NCI-H460 (cell line): ENCODE measurements around the gene CARD9. TPM values are rescaled to one million over a fixed set of nuclear protein-coding genes. Genes with fewer than 3 reads are reported as not detected.
A peak's percentile ranks its signal among the peaks of the same experiment; 100 is the strongest.
"Not testable (repeated sequence)": the region's sequence is repeated elsewhere in the genome, so short reads cannot be mapped to it uniquely, and the experiment has no call there.

Experiments used
- DNase-seq: peaks from one replicate; pipeline ENCODE4 v3.0.0-alpha.2; 2016; ENCODE audit warnings: low read depth; ENCODE audit errors: extremely low read depth
- total RNA-seq: library from RNA; depleted of rRNA; stranded (reverse); fragments of >200 nt; shearing (Covaris generic); gene quantifications from 2 replicates; pipeline ENCODE4 v1.2.3, GENCODE V29; 2014

CARD9 gene
- total RNA-seq, 1 experiment from 2014 or later = 0.22 TPM

DNA sequence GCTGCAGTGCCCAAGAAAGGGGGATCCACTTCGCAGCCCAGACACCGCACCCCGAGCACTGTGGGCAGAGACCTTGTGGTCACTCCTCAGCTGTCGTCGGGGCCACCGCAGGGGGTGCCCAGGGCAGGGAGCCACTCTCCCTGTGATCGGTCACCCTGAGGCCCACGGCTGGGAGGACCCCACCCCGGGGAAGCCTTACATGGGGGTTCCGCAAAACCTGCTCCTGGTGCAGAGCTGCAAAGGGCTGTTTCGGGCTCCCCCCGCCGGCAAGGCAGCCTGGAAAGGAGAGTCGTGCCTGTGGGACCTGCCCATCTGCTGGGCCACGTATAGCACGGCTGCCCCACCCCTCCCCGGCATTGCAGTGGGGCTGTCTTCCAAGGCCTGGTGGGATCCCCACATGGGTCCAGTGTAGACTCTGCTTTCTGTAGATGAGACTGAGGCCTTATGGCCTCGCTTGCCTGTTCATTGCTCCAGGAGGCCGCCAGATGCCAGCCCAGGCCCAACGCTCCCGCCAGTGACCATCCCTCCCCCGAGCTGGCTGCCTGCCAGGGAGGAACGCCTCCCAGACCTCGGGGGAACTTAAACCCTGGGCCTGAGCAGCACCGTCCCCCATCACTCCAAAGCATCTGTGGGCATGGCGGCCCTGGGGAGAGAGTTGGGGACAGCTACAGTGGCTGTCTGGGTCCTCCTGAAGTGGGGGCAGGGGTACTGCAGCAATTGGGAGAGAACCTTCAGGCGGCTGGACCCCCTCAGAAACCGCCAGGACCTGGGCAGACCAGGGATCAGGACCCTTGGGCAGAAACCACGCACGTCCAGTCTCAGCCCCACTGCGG is 8.3 kb downstream of the CARD9 start:
- no peak for DNase-seq

DNA sequence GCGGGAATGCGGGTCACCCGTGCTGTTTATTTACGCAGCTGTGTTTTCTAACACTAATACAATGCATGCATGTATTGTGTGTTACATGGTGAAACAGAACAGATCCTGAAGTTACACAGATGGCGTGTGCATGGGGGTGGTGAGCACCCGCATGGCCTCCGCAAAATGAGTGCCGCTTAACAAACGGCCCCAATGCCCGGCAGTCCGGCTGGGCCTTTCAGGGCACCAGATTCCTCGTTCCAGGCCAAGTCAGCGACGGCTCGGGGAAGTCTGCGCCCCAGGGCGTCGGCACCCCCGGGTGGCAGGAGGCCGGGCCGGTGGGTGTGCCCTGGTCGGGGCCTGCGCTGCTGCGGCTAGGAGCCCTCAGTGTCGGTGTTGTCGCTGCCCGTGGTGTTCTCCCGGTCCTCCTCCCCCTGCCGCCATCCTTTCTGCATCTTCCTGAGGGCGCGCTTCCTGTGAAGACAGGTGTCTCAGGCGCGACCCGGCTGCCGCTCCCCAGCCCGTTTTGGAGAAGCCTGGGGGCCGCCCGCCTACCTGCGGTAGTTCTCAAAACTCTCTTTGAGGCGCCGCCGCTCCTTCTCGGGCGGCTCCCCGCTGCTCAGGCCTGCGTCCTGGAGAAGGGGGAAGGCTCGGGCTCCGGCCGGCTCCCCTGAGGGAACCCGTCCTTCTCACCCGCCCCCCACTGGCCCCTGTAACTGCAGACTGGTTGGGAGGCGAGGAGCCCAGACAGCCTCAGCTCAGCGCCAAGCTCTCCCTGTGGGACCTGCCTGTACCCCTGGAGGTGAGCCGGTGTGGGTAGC is 9.3 kb downstream of the CARD9 start:
- DNase-seq = no peak

DNA sequence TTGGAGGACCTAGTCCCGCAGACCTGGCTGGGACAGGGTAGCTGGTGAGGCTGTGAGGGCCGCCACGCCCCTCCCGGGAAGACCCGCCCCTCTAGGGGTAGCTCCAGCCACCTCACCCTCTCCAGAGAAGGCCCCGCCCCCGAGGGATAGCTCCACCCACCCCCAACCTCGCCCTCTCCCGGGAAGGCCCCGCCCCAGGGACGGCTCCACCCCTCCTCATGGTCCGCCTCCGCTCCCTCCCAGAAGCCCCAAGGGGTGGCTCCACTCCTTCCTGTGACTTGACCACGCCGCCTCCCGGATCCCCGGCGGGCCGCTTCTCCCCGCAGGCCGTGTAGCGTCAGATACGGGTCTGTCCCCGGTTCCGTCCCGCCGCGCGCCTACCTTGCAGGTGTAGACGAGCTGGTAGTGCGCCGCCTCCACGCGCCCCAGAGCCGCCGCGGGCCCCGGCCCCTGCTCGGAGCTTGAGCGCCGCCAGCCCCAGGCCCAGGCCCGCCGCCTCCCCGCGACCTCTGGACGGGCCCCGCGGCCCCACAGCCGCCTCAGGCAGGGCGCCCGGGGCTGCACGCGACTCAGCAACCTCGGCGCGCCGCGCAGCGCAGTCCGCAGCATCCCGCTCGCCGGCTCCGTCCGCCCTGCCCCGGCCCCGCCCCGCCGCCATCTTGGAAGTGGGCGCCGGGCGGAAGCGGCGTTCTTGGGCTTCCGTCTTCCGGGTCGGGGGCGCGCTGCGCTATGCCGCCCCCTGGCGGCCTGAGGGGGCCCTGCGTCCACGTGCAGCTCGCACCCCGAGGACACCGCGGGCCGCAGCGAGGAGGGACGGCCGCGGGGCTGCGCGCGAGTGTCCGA is 10.1 kb downstream of the CARD9 start, which contains the start of gene DNLZ:
TSS of gene DNLZ (minus strand) at position 639 of the 843 bp plus-strand sequence. CDS start at position 609, 30 bp downstream.
- peak; percentile 95 for DNase-seq

DNA sequence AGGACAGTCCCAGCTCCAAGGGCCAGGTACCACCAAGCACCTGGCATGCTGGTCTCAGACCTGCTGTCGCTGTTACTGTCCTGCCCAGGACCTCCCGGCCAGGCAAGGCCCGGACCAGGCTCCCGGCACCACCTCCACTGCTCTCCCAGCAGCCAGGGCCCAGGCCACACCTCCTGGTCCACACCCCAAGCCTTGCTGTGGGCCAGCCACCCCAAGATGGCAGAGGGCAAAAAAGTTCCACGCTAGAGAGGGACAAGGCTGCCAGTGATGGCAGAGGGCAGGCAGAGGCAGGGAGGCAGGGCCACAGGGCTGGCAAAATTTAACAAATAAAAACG is 11.1 kb downstream of the CARD9 start:
- no peak for DNase-seq

DNA sequence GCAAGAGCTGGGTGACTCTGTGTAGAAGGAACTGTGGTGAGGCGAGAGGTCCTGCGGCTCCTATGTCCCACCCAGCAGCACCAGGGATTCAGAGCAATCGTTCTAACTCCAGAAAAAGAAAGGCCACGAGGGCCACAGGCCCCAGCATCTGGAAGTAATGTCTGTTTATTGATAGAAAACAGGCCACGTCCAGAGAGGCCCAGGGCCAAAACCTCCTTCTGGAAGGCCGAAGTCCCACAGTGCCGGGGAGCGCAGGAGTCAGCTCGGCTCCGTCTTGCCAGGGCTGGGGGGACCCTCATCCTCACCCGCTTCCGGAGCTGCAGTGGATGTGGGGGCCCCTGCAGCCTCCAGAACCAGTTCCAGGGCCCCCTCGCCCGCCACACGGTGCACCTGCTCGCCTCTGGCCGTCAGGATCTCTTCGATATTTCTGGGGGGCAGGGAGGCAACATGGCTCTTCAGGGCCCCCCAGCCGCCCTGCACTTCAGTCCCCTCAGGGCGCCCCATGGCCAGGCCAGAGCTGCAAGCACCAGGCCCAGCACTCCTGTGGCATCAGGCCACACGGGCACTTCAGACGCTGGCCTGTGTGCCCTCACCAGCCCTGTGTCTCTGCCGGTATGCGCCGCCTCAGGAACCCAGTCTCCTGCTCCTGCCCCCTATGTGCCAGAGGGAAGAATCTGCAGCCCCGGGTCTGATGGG is 11.6 kb downstream of the CARD9 start:
- DNase-seq = no peak

DNA sequence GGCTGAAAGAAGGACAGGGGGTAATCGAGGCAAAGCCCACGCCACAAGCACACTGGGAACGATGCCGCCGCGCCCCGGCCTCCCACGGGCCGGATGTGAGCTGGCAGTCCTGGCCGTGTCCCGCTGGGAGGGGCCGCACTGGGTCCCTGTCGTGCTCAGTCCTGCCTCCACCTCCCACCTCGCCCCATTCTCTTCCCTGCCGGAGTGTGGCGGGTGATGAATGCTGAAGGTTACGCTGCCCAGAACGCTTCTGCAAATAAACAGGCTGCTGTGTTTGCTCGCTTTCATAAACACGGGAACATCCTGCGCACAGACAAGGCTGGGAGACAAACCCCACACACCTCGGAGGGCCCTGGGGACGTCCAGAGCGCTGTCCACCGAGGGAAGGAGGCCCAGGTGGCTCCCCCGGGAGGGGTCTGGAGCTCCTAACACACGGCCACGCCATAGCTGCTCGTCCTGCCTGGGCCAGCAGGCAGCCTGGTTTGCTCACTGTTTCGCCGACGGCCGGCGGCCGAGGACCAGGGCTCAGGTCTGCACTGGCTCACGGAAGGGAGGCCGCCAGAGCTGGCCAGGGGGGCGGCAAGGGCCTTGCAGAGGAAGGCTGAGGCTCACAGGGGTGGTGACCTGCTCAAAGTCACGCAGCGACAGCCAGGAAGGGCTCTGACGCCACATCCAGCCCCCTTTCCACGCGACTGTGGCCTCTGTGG is 12.3 kb downstream of the CARD9 start:
- DNase-seq = no peak

DNA sequence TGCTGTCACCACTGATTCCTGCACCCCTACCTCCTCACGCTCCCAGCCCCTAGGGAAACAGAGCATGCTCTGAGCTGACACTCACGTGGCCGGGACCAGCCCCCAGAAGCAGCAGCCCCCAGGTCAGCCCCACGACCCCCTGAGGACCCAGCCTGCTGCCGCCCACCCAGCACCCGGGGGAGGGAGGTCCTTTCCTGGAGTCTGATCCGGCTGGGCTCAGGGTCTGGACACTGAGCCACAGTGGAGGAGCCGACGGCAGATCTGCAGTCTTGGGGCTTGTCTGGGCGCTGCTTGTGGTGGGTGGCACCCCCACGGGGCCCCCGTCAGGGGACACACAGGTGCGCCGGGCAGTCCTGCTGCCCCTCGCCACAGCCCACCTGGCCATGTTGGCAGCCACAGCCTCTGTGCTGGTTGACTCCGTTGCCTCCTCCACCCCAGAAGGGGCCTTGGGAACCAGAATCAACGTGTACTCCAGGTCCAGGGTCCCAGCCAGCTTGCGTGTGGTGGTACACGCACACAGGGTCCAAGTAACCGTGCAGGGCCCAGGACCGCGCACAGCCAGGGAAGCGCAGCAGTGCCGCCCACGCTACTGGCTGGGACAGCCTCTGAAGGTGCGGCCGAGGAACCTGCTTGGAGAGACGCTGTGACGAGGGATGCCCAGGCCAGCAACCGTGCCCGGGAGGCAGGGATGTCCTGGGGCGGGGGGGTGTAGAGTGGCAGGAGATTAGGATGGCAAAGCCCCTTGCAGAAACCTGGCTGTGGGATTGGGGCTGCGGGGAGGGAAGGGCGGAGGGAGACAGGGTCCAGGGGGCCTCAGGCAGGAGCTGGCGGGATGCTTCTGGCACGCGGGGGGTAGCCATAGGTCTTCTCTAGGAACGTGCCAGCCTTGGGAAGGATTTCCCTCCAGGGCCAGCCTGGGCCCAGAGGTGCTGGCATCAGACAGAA is 13.4 kb downstream of the CARD9 start:
- DNase-seq = no peak

DNA sequence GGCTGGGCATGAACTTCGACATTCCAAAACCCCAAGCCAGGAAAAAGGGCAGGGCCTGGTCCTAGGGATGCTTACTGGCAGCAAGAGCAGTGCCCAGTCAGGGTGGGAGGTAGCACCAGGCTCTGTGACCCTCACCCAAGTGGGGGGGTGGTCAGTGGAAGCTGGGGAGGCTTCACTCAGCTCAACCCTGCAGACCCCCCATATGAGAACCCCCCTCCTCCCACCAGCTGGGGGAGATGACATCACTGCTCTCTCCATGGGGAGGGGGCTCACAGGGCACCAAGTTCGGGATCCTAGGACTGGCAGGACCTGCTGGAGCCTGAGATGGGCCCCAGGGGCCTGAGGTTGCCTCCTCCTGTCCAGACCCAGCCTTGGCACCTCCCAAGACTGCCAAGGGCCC is 14.6 kb downstream of the CARD9 start:
- DNase-seq = no peak

DNA sequence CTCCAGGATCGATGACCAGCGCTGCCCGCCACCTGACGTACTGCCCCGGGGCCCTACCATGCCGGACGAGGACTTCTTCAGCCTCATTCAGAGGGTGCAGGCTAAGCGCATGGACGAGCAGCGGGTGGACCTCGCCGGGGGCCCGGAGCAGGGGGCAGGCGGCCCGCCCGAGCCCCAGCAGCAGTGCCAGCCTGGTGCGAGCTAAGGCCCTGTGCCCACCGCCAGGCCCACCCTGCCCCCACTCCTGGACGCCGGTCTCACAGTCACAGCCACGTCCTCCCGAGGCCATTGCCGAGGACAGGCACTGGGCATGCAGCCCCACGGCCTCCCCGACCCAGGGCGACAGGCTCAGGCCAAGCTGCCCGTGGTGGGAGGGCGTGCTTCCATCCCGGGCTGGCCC is 15.5 kb downstream of the CARD9 start:
- DNase-seq = no peak

DNA sequence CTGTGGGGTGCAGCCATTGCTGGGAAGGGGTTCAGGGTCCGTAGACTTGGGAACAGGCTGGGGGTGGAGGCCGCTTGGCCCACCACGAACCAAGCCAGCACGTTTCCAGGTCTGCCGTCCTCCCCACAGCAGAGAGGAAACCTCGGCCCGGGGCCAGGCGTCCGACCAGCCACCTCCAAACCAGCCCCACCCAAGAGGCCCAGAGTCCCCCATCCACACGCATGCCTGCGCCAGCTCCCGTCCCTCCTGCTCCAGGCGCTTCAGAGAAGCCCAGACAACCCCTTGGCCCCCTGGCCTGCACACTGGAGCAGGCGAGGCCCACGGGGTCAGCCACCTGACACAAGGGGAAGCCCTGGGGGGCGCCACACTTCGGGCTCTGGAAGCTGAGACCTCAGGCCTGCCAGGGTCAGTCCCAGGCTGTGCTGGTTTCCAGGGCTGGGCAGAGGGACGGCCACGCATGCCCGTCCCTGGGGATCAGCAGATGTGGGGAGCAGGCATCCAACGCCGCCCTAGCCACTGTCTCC is 16.2 kb downstream of the CARD9 start:
- no peak for DNase-seq

DNA sequence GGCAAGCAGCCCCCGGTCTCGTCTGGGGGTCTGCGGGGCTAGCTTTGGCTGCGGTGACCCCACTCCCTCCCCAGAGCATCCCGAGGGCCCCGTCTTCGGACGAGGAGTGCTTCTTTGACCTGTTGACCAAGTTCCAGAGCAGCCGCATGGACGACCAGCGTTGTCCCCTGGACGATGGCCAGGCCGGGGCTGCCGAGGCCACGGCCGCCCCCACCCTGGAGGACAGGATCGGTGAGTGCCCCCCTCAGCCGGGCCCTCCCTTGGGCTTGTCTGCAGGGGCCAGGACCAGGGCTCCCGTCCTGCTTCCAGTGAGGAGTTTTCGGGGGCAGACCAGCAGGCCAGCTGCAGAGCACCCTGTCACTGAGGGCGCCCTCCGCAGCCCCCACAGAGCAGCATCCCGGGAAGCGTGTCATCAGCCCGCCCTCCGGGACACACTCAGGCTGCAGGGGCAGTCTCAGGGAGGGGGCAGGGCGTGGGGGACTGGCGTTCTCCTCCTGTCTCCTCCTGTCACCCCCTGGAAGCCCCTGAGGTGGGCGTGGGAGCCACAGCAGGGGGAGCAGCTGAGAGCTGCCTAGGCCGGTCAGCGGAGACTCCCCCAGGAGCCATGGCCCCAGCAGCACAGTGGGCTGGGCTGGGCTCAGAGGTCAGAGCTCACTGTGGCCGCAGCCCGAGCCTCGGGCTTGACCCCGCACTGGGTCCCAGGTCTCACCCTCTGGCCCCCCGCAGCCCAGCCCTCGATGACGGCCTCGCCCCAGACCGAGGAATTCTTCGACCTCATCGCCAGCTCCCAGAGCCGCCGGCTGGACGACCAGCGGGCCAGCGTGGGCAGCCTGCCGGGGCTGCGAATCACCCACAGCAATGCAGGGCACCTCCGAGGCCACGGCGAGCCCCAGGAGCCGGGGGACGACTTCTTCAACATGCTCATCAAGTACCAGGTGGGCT is 17.6 kb downstream of the CARD9 start:
- no peak for DNase-seq

DNA sequence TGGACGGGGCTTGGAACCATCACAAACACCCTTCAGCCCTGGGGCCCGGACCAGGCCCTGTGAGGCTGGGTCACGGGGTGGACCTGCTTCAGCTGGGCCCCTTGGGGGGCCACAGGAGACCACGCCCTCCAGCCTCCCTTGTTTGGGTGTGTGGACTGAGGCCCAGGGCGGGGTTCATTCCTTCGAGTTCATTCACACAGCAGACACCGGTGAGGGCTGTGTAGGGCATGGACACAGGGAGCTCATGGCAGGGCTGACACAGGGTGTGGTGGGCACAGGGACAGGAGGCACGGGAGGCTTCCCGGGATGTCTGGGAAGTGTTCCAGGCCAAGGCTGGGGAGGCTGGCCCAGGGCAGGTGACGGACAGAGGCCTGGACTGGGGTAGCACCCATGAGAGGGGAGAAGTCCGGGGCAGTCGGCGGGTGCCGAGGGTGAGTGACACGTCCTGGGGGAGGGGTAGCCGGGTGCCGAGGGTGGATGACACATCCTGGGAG is 18.8 kb downstream of the CARD9 start:
- DNase-seq = no peak

DNA sequence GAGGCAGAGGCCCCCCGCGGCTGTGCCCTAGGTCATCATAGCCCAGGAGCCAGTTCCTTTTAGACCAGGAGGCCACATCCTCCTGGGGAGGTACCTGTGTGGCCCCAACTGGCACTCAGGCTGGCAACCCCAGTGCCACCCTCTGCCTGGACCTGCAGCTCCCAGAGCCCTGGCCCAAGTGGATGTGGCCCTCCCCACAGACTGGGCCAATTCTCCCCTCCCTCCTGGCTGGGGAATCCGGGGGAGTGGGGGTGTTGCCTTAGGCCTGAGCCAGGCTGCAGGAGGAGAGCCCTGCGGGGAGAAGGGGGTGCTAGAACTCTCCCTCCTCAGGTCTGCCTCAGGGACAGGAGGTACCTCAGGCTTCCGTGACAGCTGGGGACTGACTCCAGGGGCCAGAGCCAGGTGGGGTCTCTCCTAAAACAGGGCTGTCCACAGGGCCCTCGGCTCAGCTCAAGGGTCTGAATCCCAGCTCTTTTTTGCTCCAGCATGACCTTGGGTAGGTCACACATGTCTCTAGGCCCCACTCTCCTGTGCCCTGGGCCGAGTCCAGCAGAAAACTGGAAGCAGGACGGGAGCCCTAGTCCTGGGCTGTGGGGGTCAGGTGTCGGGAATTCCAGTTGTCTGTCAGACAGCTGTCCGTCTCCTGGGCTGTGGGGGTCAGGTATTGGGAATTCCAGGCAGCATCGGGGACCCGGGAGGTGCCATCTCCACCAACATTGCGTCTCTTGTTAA is 19.5 kb downstream of the CARD9 start:
- DNase-seq = no peak

DNA sequence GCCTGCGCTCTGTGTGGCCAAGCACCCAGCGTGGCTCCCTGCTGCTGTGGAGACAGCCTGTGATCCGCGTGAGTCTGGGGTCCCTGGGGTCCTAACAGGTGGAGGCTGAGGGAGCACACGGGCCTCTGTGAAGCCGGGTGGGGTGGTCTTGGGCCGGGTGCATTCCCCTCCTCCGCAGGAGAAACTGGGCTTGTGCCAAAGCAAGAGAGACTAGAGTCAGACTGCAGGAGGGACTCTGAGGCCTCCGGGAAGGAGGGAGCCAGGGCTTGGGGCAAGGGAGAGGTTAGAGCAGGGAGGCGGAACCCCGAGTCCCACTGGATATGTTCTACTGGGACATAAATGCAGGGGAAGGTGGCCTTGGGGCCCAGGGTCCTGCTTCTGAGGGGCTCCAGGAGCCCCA is 20.4 kb downstream of the CARD9 start:
- DNase-seq = no peak

DNA sequence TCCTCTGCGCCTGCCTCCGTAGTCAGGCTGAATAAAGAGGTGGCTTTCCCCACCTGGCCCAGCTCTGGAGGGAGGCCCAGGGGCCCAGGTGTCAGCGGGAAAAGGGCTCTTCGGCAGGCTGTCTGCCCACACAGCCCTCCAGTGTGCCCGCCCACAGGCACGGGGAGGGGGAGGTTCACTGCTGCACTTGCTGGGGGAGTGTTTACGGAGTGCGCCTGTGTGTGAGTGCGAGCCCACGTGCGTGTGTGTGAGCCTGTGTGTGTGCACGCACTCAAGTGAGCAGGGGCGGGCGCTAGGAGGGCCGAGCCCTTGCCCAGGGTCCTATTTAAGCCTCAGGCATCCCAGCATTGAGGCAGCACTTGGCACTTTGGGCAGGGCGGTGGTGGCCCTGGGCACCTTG is 20.8 kb downstream of the CARD9 start:
- no peak for DNase-seq

DNA sequence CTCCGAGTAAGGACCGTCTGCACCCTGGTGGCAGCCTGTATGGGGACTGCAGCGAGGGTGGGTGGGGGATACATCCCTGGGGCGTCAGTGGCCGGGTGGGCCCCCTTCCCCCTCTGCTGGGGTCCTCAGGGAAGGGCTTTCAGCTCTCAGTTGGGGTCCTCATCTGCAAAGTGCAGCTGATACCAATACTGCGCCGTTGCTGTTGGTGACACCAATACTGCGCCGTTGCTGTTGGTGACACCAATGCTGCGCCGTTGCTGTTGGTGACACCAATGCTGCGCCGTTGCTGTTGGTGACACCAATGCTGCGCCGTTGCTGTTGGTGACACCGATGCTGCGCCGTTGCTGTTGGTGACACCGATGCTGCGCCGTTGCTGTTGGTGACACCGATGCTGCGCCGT is 21.6 kb downstream of the CARD9 start:
- DNase-seq = not testable (repeated sequence)
